Kidney epithelial cell (primary cell): Measurements from ENCODE around the gene CRYBB1. TPM values are rescaled to one million over a fixed set of nuclear protein-coding genes. Genes with fewer than 3 reads are reported as not detected.

Experiments used
- DNase-seq: peaks from one replicate; pipeline ENCODE4 v3.0.0-alpha.2; 2010; ENCODE audit warnings: low read depth
- H3K27me3 ChIP-seq: 2 replicates; pipeline ENCODE4 v1.6.0; 2011; ENCODE audit warnings: low read length; ENCODE audit not compliant: control insufficient read depth, insufficient read depth
- H3K36me3 ChIP-seq: 2 replicates; pipeline ENCODE4 v1.5.1; 2011; ENCODE audit warnings: low read length; ENCODE audit not compliant: control insufficient read depth, insufficient read depth
- H3K4me3 ChIP-seq: 2 replicates; pipeline ENCODE4 v1.5.1; 2011; ENCODE audit warnings: low read depth, mild to moderate bottlenecking, control low read depth, low read length
- CTCF ChIP-seq: IDR thresholded peaks from 2 replicates; pipeline ENCODE4 v1.5.1; 2011; ENCODE audit warnings: mild to moderate bottlenecking, moderate library complexity, low read length, control low read depth, inconsistent platforms; ENCODE audit not compliant: insufficient read depth, poor library complexity, severe bottlenecking
- total RNA-seq: library from RNA; depleted of rRNA; stranded (reverse); fragments of >200 nt; gene quantifications from 2 replicates; pipeline ENCODE4 v1.2.3, GENCODE V29; 2015

The CRYBB1 gene
- total RNA-seq, 1 donor from 2014 or later: not detected

GRCh38 chr22:26621663-26622062, 3.8 kb upstream of the CRYBB1 start, which contains the start of gene CRYBA4:
CRYBA4 (plus strand) TSS chr22:26621963; CDS start chr22:26622597, 634 bp downstream.
- Histone ChIP-seq H3K27me3 (peaks cover 15% of the 10 kb centered on the region), H3K4me3 (no peak within 1 kb of the TSS), H3K36me3 (no peaks in the 10 kb centered on the region)
- DNase-seq: no peak
- TF ChIP-seq CTCF: no peak

GRCh38 chr22:26620197-26620596, 2.4 kb upstream of the CRYBB1 start:
- TF ChIP-seq CTCF: no peak
- Histone ChIP-seq H3K36me3 (no peaks in the 10 kb centered on the region), H3K4me3 (no peak overlapping the region), H3K27me3 (peaks cover 23% of the 10 kb centered on the region)
- no peak for DNase-seq

GRCh38 chr22:26619510-26619909, 1.7 kb upstream of the CRYBB1 start:
- Histone ChIP-seq H3K4me3 (no peak overlapping the region), H3K27me3 (peaks cover 26% of the 10 kb centered on the region), H3K36me3 (no peaks in the 10 kb centered on the region)
- TF ChIP-seq CTCF: no peak
- no peak for DNase-seq

- H3K27me3 ChIP-seq: peaks cover 35% of the 10 kb centered on the region
- H3K4me3 ChIP-seq: no peak overlapping the region
- no peaks in the 10 kb centered on the region for H3K36me3 ChIP-seq
- DNase-seq: no peak
- no peak for TF ChIP-seq CTCF
Measured at GRCh38 chr22:26618455-26618854, 628 bp upstream of the CRYBB1 start.

GRCh38 chr22:26616650-26617049, 1.2 kb downstream of the CRYBB1 start:
- H3K27me3 ChIP-seq: peaks cover 43% of the 10 kb centered on the region
- no peak overlapping the region for H3K4me3 ChIP-seq
- no peak for TF ChIP-seq CTCF
- DNase-seq: no peak
- no peaks in the 10 kb centered on the region for H3K36me3 ChIP-seq

GRCh38 chr22:26615830-26616435, 1.9 kb downstream of the CRYBB1 start:
- Histone ChIP-seq H3K27me3 (peaks cover 42% of the 10 kb centered on the region), H3K4me3 (no peak overlapping the region), H3K36me3 (no peaks in the 10 kb centered on the region)
- DNase-seq: no peak
- TF ChIP-seq CTCF: no peak
